Ovary (tissue), 9 donors: Measurements from ENCODE around the gene TAF3. TPM values are rescaled to one million over a fixed set of nuclear protein-coding genes. Genes with fewer than 3 reads are reported as not detected.

Source experiments
- DNase-seq, 5 donors: peaks; one replicate each; pipeline ENCODE4 v3.0.0-alpha.2; 2019 to 2020
- H3K27ac ChIP-seq, 2 donors: fragments of 200-600 bp; one replicate each; pipeline versions ENCODE4 v1.5.1 to v1.8.0; 2019 to 2022
- H3K27me3 ChIP-seq: fragments of 200-600 bp; one replicate; pipeline ENCODE4 v1.8.0; 2022
- H3K36me3 ChIP-seq: fragments of 200-600 bp; sonication (generic); one replicate; pipeline ENCODE4 v1.5.1; 2019
- H3K4me1 ChIP-seq: one replicate; pipeline ENCODE4 v1.8.1; 2013; ENCODE audit warnings: mild to moderate bottlenecking, moderate library complexity; ENCODE audit not compliant: insufficient read depth
- H3K4me3 ChIP-seq: fragments of 200-600 bp; sonication (generic); one replicate; pipeline ENCODE4 v1.5.1; 2017
- H3K9me3 ChIP-seq, 2 donors: fragments of 200-600 bp in 1 of 2; sonication (generic) in 1 of 2; one replicate each; pipeline versions ENCODE4 v1.5.1 to v1.8.1; 2013 to 2019; ENCODE audit warnings: mild to moderate bottlenecking in 1 of 2, moderate library complexity in 1 of 2
- EP300 ChIP-seq: sonication (generic); formaldehyde crosslinking; IDR thresholded peaks from one replicate; pipeline ENCODE4 v1.6.1; 2017; ENCODE audit warnings: antibody characterized with exemption
- POLR2A ChIP-seq: fragments of 450-650 bp; IDR thresholded peaks from one replicate; pipeline ENCODE4 v1.6.1; 2017; ENCODE audit warnings: antibody characterized with exemption, mild to moderate bottlenecking, moderate library complexity
- WGBS, 3 donors: extraction: QIAGEN DNeasy Blood & Tissue Kit in 1 of 3; methylation state at CpG; one replicate each; pipeline versions ENCODE4 v1.1.5 to v1.1.7; 2013 to 2017; 5-methylcytosine and 5-hydroxymethylcytosine counted together
- intact Hi-C, 4 donors: fragments of 100-400 bp; cut with DNase I; formaldehyde crosslinking; loops; one replicate each; pipeline versions ENCODE4 v1.11.0 to v1.15.1; 2022 to 2023
- polyA plus RNA-seq, 2 donors: library from polyadenylated mRNA; stranded (reverse); fragments of 200-250 nt in 1 of 2; fragments of 350-450 nt in 1 of 2; fragmentation: Illumina TruSeq in 1 of 2; extraction: RNeasy Lipid Tissue Mini Kit (QIAGEN cat#74804) in 1 of 2; gene quantifications; one replicate each; pipeline ENCODE4 v1.2.3, GENCODE V29; 2013 to 2014
- total RNA-seq, 7 donors: library from RNA; depleted of rRNA in 2 of 7; stranded (reverse); fragments of >200 nt in 2 of 7; fragmentation: NEBNext Ultra II Directional in 3 of 7; extraction: Animal tissue kit (Norgen Biotek cat#: 25700) in 3 of 7; gene quantifications; one replicate each; pipeline versions ENCODE4 v1.1.0 to v1.2.4, GENCODE V29; 2016 to 2023
- TF ChIP-seq, protein P1 (sequence below), 3 donors: fragments of 450-650 bp in 2 of 3; fragments of 200-600 bp in 1 of 3; IDR thresholded peaks; one replicate each; pipeline versions ENCODE4 v1.5.1 to v1.8.0; 2016 to 2022; ENCODE audit warnings: antibody characterized with exemption in 3 of 3, mild to moderate bottlenecking in 1 of 3
- donor health status: DM: no; HTN: no; CAD: no; lungs with moderate emphysema.
- donor health status: DM: no; HTN: no; CAD: no.
- donor health status: Bipolar disorder and iron deficiency.
- donor health status: DM: yes; HTN: yes; CAD: no.
- donor health status: DM: no; HTN: no; CAD: no.
- donor health status: DM: yes; HTN: yes; CAD: no.

TAF3 gene
- total and polyA plus RNA-seq, 9 donors: 7.1 to 15.9 (median 11.8) TPM

DNA sequence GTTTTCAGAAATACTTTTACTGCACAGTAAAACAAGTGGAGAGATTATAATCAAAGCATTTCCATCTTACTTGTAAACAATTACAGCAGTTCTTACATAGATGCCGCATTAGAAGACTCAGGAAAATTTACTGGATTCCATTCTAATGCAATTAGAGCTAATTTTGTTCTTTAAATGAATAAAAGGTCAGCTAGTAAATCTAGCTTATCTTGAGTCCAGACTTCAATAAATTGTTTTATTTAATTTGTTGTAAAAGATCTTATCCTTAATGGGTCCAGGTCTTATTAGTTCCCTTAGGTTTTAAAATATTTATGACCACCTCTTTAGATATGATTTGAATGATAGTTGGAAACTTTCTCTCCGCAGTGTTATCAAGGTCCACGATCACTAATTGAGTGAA is 166.0 kb downstream of the TAF3 start:
- Histone ChIP-seq H3K27ac (no peak overlapping the region), H3K4me1 (no peaks in the 10 kb centered on the region), H3K36me3 (no peaks in the 10 kb centered on the region), H3K9me3 (no peaks in the 10 kb centered on the region), H3K27me3 (no peaks in the 10 kb centered on the region), H3K4me3 (no peak overlapping the region)
- no peak for TF ChIP-seq EP300
- TF ChIP-seq POLR2A: no peak
- TF ChIP-seq, protein P1, sequence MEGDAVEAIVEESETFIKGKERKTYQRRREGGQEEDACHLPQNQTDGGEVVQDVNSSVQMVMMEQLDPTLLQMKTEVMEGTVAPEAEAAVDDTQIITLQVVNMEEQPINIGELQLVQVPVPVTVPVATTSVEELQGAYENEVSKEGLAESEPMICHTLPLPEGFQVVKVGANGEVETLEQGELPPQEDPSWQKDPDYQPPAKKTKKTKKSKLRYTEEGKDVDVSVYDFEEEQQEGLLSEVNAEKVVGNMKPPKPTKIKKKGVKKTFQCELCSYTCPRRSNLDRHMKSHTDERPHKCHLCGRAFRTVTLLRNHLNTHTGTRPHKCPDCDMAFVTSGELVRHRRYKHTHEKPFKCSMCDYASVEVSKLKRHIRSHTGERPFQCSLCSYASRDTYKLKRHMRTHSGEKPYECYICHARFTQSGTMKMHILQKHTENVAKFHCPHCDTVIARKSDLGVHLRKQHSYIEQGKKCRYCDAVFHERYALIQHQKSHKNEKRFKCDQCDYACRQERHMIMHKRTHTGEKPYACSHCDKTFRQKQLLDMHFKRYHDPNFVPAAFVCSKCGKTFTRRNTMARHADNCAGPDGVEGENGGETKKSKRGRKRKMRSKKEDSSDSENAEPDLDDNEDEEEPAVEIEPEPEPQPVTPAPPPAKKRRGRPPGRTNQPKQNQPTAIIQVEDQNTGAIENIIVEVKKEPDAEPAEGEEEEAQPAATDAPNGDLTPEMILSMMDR (IDR thresholded peaks at IDR 0.05): no peak
- no peak for DNase-seq
- WGBS, 3 donors: 92 to 96% (median 95%) methylated on average over 3 of the region's 3 CpGs
- intact Hi-C loops: no loop called here

DNA sequence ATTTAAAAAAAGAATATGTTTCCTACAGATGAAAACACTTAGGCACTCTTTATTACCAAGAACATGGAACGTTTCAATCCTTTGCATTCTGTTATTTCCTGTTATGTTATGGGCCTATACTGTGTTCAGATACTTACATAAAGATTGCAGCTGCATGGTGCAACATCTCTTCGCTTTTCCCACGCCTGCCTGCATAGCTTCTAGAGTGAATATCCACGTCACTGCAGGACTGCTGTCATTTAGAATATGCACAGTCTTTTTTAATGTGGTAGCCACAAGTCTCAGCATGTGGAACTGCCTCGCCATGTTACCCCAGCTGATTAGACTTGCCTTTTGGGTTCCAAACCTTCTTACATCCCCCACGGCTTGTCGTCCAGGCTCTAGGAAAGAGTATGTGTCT is 166.6 kb downstream of the TAF3 start:
- H3K27ac ChIP-seq: no peak overlapping the region
- WGBS, 3 donors: 90 to 92% (median 92%) methylated on average over 7 of the region's 7 CpGs
- no peaks in the 10 kb centered on the region for H3K9me3 ChIP-seq
- TF ChIP-seq, protein P1 (IDR thresholded peaks at IDR 0.05): no peak
- no peak for TF ChIP-seq POLR2A
- no peak for TF ChIP-seq EP300
- H3K4me3 ChIP-seq: no peak overlapping the region
- no peaks in the 10 kb centered on the region for H3K27me3 ChIP-seq
- intact Hi-C loops: no loop called here
- H3K4me1 ChIP-seq: no peaks in the 10 kb centered on the region
- no peak for DNase-seq
- H3K36me3 ChIP-seq: no peaks in the 10 kb centered on the region

- Histone ChIP-seq H3K4me3 (no peak overlapping the region), H3K27ac (no peak overlapping the region), H3K4me1 (no peaks in the 10 kb centered on the region), H3K36me3 (no peaks in the 10 kb centered on the region), H3K27me3 (no peaks in the 10 kb centered on the region), H3K9me3 (no peaks in the 10 kb centered on the region)
- intact Hi-C loops: no loop called here
- TF ChIP-seq EP300 (no peak), POLR2A (no peak)
- TF ChIP-seq, protein P1 (IDR thresholded peaks at IDR 0.05): no peak
- DNase-seq: no peak
- 70 to 77% (median 73%) methylated on average over 4 of the region's 4 CpGs for WGBS, 3 donors
Measured at GRCh38 chr10:7986851-7987250, 168.5 kb downstream of the TAF3 start.

- Histone ChIP-seq H3K4me1 (no peaks in the 10 kb centered on the region), H3K9me3 (no peaks in the 10 kb centered on the region), H3K36me3 (no peaks in the 10 kb centered on the region), H3K4me3 (no peak overlapping the region), H3K27me3 (no peaks in the 10 kb centered on the region), H3K27ac (no peak overlapping the region)
- no peak for DNase-seq
- WGBS, 3 donors: 96 to 98% (median 97%) methylated on average over 2 of the region's 2 CpGs
- intact Hi-C loops: no loop called here
- TF ChIP-seq, protein P1 (IDR thresholded peaks at IDR 0.05): no peak
- TF ChIP-seq EP300 (no peak), POLR2A (no peak)
Measured at GRCh38 chr10:7988989-7989388, 170.7 kb downstream of the TAF3 start.

- Histone ChIP-seq H3K9me3 (no peaks in the 10 kb centered on the region), H3K27ac (no peak overlapping the region), H3K4me3 (no peak overlapping the region), H3K27me3 (no peaks in the 10 kb centered on the region), H3K4me1 (no peaks in the 10 kb centered on the region), H3K36me3 (no peaks in the 10 kb centered on the region)
- TF ChIP-seq POLR2A (no peak), EP300 (no peak)
- TF ChIP-seq, protein P1 (IDR thresholded peaks at IDR 0.05): no peak
- no peak for DNase-seq
- intact Hi-C loops: no loop called here
- 91 to 93% (median 92%) methylated on average over 1 of the region's 1 CpG for WGBS, 3 donors
Measured at GRCh38 chr10:7998831-7999230, 180.5 kb downstream of the TAF3 start.
